Activated T-cell treated with anti-CD3 and anti-CD28 coated beads for 4 hours (primary cell): ENCODE results near the gene CLTC.
"Not testable (repeated sequence)": the region's sequence is repeated elsewhere in the genome, so short reads cannot be mapped to it uniquely, and the experiment has no call there.

Experiments used
- DNase-seq: peaks from one replicate; pipeline ENCODE4 v3.0.0-alpha.2; 2020

Gene CLTC

GRCh38 chr17:59619298-59620063 is at the start of gene CLTC:
CLTC (plus strand) TSS chr17:59619895; CDS start chr17:59620132, 237 bp downstream.
- DNase-seq, result peak; percentile 87

- no peak for DNase-seq
Observed at GRCh38 chr17:59572301-59572924, 47.3 kb upstream of the CLTC start.

- DNase-seq, result not testable (repeated sequence)
Observed at GRCh38 chr17:59584168-59584567, 35.5 kb upstream of the CLTC start.

DNA sequence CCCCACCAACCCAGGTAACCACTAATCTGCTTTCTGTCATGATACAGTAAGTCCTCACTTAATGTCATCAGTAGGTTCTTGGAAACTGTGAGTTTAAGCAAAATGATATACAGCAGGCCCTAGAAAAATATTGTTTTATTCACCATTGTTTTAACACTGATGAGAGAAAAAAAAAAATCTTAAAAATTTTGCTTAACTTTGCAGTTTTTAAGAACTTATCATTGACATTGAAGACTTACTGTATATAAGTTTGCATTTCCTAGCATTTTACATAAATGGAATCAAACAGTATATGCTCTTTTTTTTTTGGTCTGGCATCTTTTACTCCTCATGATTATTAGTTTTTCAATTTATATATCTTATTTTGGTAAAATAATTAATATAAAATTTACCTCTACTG is 19.5 kb upstream of the CLTC start:
- no peak for DNase-seq

- DNase-seq, result no peak
Observed at GRCh38 chr17:59601130-59601529, 18.6 kb upstream of the CLTC start.

DNA sequence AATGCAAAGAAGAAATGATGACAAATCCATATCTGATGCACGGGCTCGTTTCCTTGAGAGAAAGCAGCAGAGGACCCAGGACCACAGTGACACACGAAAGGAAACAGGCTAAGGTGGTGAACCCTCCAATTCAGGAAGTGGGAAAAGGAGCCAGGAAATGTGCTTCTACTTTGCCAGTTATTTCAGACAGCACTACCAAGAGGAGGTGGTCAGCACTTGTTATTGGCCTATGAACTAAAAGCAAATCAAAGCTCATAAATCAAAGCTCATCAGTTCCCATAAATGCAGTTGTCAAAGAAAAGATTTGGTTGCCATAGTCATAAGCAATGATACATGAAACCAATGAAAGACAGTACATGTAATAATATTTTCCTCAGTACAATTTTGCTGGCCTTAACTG is 12.6 kb upstream of the CLTC start:
- no peak for DNase-seq

DNA sequence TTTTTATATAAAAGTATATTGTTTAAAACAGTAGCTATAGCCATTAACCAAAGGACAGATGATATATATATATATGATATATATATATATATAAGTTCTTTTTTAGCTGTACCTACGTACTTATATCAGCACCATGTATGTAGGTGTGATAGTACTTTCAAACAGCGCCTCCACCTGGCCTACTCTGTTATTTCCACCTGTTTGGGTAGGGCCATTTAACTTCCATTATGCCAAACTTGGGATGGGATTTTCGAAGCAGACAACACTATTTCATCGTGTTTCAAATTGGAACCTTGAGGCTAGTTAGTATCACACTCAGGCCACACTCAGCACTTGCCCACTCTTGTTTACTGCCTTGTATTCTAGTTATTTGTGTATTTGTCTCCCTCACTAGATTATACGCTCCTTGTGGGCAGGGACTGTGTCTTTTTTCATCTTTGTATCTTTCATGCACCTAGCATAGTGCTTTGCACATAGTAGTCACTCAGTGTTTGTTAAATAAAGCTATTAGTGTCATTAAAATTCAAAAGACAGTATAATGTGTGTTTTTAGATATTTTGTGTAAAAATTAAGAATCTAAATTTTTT is 11.8 kb upstream of the CLTC start:
- no peak for DNase-seq

GRCh38 chr17:59611503-59611902 is 8.2 kb upstream of the CLTC start:
- DNase-seq, result no peak

DNA sequence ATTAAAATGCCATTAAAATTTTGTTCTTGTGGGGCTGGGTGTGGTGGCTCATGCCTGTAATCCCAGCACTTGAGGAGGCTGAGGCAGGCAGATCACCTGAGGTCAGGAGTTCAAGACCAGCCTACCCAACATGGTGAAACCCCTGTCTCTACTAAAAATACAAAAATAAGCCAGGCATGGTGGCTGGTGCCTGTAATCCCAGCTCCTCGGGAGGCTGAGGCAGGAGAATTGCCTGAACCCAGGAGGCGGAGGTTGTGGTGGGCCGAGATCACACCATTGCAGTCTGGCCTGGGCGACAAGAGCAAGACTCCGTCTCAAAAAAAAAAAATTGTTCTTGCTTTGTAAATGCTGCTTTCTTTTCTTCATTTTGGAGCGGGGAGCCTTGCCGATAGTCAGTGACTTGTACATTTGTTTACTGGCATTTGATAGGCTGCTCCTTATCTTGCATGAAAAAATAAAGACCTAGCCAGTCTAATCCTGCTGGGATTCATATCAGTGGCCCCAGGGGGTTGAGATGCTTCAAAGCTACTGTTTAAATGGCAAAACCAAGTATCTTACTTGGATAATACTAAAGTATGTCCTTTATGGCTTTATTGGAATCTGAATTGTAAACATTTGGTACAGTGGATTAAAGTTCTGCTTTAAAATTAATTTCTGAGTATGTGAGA is 3.3 kb upstream of the CLTC start:
- DNase-seq, result no peak

DNA sequence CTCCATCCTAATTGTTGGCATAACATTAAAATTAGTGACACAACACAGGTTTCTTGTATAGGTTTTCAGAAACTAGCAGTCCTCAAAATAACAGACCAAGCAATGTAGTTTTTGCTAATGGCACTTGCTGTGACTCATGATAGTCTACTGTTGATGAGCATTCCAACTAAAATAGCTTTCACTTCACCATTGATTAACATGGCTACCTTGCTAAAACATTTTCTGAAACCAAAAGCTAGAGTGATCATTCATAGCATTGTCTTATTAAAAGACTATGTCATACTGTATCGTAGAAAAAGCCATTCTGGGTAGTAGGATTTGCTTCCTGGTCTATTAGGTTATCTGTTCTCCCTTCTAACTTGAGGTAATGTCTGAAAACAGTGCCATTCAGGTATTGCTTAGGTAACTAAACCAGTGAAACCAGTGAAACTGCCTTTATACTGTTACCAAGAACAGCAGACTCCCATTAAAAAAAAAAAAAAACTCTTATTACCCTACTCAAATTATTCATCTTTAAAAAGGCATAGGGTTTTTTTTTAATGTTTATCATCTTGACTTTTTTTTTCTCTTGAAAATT is 2.5 kb upstream of the CLTC start:
- no peak for DNase-seq

GRCh38 chr17:59619035-59619297 is 729 bp upstream of the CLTC start:
- no peak for DNase-seq

GRCh38 chr17:59620064-59620359 is 317 bp downstream of the CLTC start:
- DNase-seq, result no peak

DNA sequence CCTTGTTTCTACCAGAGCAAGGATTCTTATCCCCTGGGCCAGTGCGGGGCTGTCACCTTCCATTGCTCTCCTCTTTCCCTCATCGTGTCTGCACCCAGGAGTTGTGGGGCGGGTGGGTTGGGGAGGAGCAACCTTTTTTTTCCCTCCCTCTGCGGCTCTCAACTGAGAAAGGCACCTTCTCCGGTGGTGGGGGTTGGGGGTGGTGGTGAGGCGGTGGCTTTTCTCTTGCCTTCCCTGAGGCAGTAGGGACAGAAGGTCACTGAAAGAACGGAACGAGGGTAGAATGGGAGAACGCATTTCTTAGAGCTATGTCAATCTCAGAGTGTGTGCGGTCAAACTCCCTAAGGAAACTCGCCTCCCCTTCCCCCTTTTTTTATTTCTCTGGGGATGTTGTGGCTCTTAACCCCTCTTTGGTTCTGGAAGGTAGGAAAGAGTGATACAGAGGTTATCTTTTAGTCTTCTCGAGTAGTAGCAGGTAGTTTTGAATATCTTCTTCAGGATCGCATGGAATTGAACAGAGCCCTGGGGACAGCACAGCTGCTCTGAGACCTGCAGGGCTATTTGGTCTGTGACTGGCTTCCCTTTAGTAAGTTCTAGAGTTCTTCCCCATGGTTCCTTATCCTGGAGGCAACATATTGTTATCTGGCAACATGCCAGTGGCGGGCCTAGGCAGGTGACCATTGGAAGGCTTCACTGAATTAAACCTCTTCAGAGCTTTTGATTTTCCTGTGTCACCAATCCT is 994 bp downstream of the CLTC start:
- DNase-seq, result peak; percentile 45

DNA sequence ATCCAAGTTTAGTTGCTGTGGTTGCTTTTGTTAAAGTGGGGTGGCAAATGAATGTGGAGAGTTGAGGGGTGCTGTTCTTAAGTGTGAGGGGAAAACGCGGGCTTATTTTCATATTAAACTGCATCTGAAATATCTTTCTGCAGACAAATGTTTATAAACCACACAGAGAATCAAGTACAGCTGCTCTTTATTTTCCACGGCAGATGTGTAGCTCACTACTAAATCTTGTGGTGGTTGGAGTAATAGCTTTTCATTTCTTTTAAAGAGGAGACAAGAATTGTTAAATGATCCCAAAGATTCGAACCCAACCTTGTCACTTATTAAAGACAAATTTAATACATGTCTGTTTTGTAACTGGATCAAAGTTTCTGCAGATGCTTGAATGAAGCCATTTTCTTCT is 2.1 kb downstream of the CLTC start:
- no peak for DNase-seq

- DNase-seq, result no peak
Observed at GRCh38 chr17:59623151-59623550, 3.5 kb downstream of the CLTC start.

- DNase-seq, result no peak
Observed at GRCh38 chr17:59626756-59627155, 7.1 kb downstream of the CLTC start.

DNA sequence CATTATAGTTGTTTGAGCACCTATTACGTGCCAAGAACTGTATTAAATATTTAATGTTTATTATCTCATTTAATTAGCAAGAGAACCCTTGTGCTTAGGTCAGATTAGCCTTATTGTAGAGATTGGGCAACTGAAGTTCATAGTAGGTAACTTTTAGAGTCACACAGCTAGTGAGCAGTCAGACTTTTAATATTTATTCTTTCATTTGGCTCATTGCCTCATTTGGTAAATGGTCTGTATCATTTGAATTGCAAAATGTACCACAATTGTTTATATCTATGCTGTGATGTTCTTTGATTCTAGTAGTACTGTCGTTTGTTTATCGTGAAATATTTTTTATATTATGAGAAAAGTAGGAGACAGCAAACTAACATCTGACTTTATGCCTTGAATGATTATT is 7.6 kb downstream of the CLTC start:
- no peak for DNase-seq

DNA sequence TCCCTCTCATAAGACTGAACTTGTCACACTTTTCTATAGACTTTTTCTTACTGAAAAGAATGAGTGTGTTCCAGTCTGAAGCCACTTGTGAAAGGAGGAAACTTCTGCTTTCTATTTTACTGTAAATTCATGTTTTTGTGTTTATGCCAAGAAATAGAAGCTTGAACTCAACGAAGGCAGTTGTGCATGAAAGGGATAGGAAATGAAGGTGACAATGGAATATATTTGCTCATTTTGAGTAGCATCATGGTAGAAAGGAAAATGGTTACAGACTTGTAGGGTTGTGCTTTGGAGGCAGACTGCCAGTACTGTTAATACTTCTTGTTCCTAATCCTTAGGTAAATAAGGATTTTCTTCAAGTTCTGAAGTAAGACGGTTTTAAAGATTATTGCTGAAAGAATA is 8.1 kb downstream of the CLTC start:
- DNase-seq, result no peak

DNA sequence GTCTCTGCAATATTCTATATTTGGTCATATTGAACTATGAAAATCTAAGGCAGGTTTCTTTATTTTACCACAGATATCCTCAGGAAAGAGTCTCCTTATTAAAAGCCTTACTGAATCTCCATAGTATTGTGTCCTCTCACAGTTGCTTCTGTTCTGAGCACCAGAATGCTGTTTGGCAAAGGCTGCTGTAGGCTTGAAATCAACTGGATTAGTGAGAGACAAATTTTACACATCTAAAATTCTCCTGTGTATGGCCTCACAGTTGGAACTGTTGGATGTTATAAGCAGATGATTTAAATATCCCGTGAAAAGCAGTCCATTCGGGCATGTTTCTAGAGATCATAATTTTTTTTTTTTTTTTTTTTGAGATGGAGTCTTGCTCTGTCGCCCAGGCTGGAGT is 9.5 kb downstream of the CLTC start:
- no peak for DNase-seq

DNA sequence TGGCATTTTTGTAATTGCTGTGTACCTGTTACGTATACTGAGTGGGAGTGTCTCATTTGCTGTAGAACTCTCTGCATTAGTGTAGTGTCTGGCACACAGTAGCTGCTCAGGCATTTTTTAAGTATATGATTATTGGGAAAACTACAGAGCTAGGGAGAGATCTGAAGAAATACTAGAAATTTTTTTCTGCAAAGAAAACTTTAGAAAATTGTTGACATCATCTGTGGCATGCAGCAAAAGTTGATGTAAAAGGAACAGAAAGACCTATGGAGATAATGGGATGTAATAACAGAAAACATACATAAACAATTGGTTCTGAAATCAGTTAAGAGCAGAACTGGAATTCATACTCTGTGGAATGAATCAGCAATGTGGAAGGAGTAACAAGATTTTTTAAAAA is 11.6 kb downstream of the CLTC start:
- no peak for DNase-seq

GRCh38 chr17:59632398-59632797 is 12.7 kb downstream of the CLTC start:
- no peak for DNase-seq

- DNase-seq, result no peak
Observed at GRCh38 chr17:59633658-59634359, 14.1 kb downstream of the CLTC start.
